Karpas-422 (cell line): ENCODE results near the gene ZNF554. TPM values are rescaled to one million over a fixed set of nuclear protein-coding genes. Genes with fewer than 3 reads are reported as not detected.
A peak's percentile ranks its signal among the peaks of the same experiment; 100 is the strongest.

Experiments
- DNase-seq: peaks from one replicate; pipeline ENCODE4 v3.0.0-alpha.2; 2015
- H2AFZ ChIP-seq: fragments of 200-600 bp; sonication (generic); 2 replicates; pipeline ENCODE4 v1.6.1; 2014; ENCODE audit warnings: antibody characterized with exemption, low read length, mixed read lengths
- H3K27ac ChIP-seq: fragments of 200-600 bp; sonication (generic); 2 replicates; pipeline ENCODE4 v1.5.1; 2014; ENCODE audit warnings: mild to moderate bottlenecking, low read length, moderate library complexity
- H3K27me3 ChIP-seq: fragments of 200-600 bp; sonication (generic); 2 replicates; pipeline ENCODE4 v1.6.1; 2014; ENCODE audit warnings: low read length, mixed read lengths
- H3K36me3 ChIP-seq: fragments of 200-600 bp; sonication (generic); 2 replicates; pipeline ENCODE4 v1.6.1; 2014; ENCODE audit warnings: low read length, mixed read lengths; ENCODE audit not compliant: insufficient read depth
- H3K4me1 ChIP-seq: fragments of 200-600 bp; sonication (generic); 2 replicates; pipeline ENCODE4 v1.6.1; 2014; ENCODE audit warnings: mild to moderate bottlenecking, low read length, mixed read lengths
- H3K4me2 ChIP-seq: fragments of 200-600 bp; sonication (generic); 2 replicates; pipeline ENCODE4 v1.6.1; 2014; ENCODE audit warnings: low read length, low read depth, mild to moderate bottlenecking; ENCODE audit not compliant: poor library complexity, severe bottlenecking
- H3K4me3 ChIP-seq: fragments of 200-600 bp; sonication (generic); 2 replicates; pipeline ENCODE4 v1.5.1; 2014; ENCODE audit warnings: mild to moderate bottlenecking, antibody characterized with exemption, low read length, mixed read lengths
- H3K79me2 ChIP-seq: fragments of 200-600 bp; sonication (generic); 2 replicates; pipeline ENCODE4 v1.6.1; 2014; ENCODE audit warnings: mild to moderate bottlenecking, low read length, mixed read lengths
- H3K9ac ChIP-seq: fragments of 200-600 bp; sonication (generic); 2 replicates; pipeline ENCODE4 v1.6.0; 2014; ENCODE audit warnings: low read length
- H3K9me2 ChIP-seq: fragments of 200-600 bp; sonication (generic), shearing (Covaris generic); replicated peaks from 2 replicates; pipeline ENCODE4 v1.6.0; 2014; ENCODE audit warnings: mild to moderate bottlenecking, low read length, moderate library complexity; ENCODE audit not compliant: insufficient read depth
- H3K9me3 ChIP-seq: fragments of 300-700, 200-600 bp; sonication (generic); 2 replicates; pipeline ENCODE4 v1.6.1; 2014; ENCODE audit warnings: low read length, mixed read lengths
- H4K20me1 ChIP-seq: fragments of 200-600 bp; sonication (generic); 2 replicates; pipeline ENCODE4 v1.6.1; 2014; ENCODE audit warnings: mild to moderate bottlenecking, antibody characterized with exemption, low read length, low read depth; ENCODE audit not compliant: insufficient read depth
- total RNA-seq: library from RNA; depleted of rRNA; stranded (reverse); fragments of >200 nt; shearing (Covaris generic); gene quantifications from 2 replicates; pipeline ENCODE4 v1.2.3, GENCODE V29; 2014; ENCODE audit warnings: low replicate concordance; rRNA removed

Gene ZNF554
- total RNA-seq, result 2.6 and 4.0 TPM in 2 replicates

DNA sequence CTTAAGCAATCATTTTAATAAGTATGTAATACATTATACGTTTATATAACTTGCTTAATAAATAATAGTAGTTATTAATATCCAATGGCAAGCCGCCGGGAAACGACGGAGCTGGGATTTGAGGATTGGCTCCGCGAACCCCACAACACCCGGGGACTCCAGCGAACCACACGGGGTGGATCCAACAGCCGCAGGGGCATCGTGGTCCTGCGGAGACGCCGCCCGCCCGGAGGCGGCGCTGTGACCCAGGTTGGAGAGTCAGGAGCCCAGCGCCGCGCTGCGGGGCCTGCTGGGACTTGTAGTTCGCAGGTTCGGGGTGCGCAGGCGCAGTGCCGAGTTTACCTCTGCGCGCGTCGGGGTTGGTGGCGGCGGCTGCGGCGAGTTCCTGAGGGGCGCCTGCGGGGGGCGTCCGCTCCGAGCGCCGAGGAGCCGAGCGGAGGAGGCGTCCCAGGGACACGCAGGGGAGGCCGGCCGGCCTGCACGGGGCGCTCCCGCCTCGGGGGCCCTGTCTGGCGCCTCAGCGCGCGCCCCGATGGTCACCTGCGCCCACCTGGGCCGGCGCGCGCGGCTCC, at the start of gene ZNF554:
Gene ZNF554 (plus strand): TSS at position 329 of the 572 bp plus-strand sequence. CDS start 204 bp downstream, at position 533.
- peaks cover 4% of the 10 kb centered on the region for H3K4me1 ChIP-seq
- H2AFZ ChIP-seq, result peak within 1 kb of the TSS; percentile 26; the same call in 1 of the 2 replicates
- peak; percentile 98 for DNase-seq
- H3K4me3 ChIP-seq, result peak within 1 kb of the TSS; percentile 84
- H4K20me1 ChIP-seq, result no peaks in the 10 kb centered on the region
- no peaks in the 10 kb centered on the region for H3K9me3 ChIP-seq
- peak within 1 kb of the TSS; percentile 80 for H3K4me2 ChIP-seq
- H3K9ac ChIP-seq, result peak within 1 kb of the TSS; percentile 76
- no peaks in the 10 kb centered on the region for H3K9me2 ChIP-seq
- H3K27ac ChIP-seq, result no peak within 1 kb of the TSS
- H3K27me3 ChIP-seq, result no peaks in the 10 kb centered on the region
- H3K36me3 ChIP-seq, result no peaks in the 10 kb centered on the region
- H3K79me2 ChIP-seq, result 0 out of 2 replicates have a peak, but pooled peaks cover 3% of the 10 kb centered on the region

DNA sequence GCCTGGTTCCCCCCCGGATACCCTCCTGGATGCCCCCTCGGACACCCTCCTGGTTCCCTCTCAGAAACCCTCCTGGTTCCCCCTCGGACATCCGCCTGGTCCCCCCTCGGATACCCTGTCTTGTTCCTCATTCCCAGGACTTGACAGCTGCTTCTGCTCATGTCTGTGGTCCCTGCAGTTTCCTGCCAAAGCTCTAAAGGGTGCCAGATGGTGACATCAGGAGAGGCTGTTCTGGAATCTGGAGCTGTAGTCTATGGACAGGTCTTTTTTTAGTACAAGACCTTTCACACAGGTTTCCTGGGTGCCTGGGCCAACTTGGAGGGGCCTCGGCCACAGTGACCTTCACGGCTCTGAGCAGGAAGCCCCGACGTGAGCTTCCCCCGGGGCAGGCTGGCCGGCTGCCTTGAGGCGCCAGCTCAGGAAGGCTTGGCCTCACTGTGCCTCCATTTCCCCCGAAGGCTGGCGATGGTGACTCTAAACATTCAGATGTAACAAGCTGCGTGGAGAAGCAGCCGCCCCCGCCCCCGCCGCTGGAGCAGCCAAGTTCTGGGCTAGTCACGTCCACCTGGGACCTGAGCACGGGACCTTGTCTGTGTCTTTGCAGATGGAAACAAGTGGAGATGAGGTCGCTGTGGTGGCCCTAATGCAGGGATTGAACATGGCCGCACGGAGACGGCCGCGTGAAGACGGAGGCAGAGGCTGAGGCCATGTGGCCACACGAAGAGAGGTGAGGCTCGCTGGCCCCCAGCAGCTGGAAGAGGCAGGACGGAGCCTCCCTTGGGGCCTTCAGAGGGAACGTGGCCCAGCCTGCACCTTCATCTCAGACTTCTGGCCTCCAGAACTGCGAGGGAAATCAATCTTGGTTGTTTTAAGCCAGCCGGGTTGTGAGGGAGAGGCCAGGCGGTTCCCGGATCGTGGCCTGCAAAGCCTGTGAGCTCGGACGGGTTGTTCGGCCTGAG, 49.3 kb upstream of the ZNF554 start:
- no peaks in the 10 kb centered on the region for H3K27me3 ChIP-seq
- H3K9me2 ChIP-seq, result no peaks in the 10 kb centered on the region
- H3K4me3 ChIP-seq, result no peak overlapping the region
- no peak for DNase-seq
- H3K9ac ChIP-seq, result no peak overlapping the region
- H3K9me3 ChIP-seq, result no peaks in the 10 kb centered on the region
- peaks cover 53% of the 10 kb centered on the region for H4K20me1 ChIP-seq
- no peaks in the 10 kb centered on the region for H3K36me3 ChIP-seq
- peaks cover 16% of the 10 kb centered on the region for H3K4me1 ChIP-seq
- peaks cover 58% of the 10 kb centered on the region for H3K79me2 ChIP-seq
- H2AFZ ChIP-seq, result no peak overlapping the region
- H3K27ac ChIP-seq, result no peak overlapping the region
- no peak overlapping the region for H3K4me2 ChIP-seq

DNA sequence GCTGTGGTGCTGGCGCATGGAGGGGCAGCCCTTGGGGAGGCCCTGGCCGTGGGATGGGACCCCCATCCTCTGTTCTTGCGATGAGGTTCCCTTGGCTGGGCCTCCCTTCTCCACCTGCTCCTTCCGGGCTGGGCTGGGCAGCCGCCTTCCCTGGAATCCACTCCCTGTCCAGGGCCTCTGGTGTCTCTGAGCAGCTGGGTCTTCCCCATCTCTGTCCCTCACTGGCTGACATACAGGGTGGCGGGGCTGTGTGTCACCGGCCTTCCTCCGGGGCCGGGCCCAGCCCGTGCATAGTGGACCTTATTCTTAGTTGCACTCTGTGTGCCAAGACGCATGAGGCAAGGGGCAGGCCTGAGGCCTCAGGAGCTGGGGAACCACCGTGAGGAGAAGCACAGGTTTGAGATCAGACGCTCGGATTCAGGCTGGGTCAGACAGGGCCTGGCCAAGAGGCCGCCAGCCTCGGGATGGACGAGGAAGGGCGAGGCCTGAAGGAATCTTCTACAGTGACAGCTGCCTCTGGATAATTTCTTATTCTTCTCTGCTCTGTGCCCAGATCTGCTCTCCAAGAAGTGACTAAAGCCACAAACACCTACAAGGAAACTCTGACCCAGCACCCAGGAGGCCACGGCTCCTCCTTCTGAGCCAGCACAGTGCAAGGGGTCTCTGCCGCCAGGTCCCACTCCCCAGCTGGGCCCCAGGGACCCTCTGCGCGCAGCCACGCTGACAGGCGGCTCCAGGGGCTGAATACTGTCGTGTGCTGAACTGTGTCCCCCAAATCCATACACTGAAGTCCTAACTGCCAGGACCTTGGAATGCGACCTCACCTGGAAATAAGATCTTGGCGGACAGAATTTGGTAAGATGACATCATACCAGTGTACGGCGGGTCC, 47.6 kb upstream of the ZNF554 start:
- Histone ChIP-seq H3K9me2 (no peaks in the 10 kb centered on the region), H3K79me2 (peaks cover 75% of the 10 kb centered on the region), H4K20me1 (peaks cover 65% of the 10 kb centered on the region), H2AFZ (no peak overlapping the region), H3K4me1 (peaks cover 23% of the 10 kb centered on the region), H3K9ac (no peak overlapping the region), H3K36me3 (no peaks in the 10 kb centered on the region), H3K9me3 (no peaks in the 10 kb centered on the region), H3K4me3 (no peak overlapping the region), H3K27me3 (no peaks in the 10 kb centered on the region), H3K4me2 (no peak overlapping the region), H3K27ac (no peak overlapping the region)
- DNase-seq, result no peak

DNA sequence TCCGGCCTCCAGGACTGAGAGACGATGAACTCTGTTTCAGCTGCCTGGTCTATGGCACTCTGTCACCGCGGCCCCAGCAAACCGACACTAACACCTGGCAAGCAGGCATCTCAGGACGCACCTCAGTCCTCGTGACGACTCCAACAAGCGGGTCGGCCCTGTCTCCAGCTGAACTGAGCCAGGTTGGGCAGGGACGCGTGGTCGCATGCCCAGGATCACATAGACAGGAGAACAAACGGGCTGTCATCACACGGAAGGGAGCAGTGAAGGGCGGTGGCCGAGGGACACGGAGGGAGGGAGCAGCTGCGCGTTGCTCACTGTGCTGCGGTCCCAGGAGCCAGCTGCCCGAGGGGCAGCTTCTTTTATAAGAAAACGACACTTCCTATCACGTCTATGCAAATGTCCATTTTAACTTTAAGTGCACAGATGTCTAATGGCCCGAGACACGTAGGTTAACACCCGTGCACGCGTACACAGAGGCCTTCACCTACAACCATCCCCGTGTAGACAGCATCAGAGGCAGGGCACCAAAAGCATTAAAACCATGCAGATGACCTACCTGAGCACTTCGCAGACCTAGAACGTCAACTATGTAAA, 45.5 kb upstream of the ZNF554 start:
- Histone ChIP-seq H3K4me3 (no peak overlapping the region), H3K4me1 (peaks cover 31% of the 10 kb centered on the region), H3K27ac (peak overlapping the region; percentile 81), H3K36me3 (no peaks in the 10 kb centered on the region), H3K9me2 (no peaks in the 10 kb centered on the region), H3K9ac (peak overlapping the region; percentile 35; the same call in 1 of the 2 replicates), H3K4me2 (peak overlapping the region; percentile 63), H3K9me3 (no peaks in the 10 kb centered on the region), H3K79me2 (peaks cover 87% of the 10 kb centered on the region), H4K20me1 (peaks cover 65% of the 10 kb centered on the region), H3K27me3 (no peaks in the 10 kb centered on the region), H2AFZ (no peak overlapping the region)
- DNase-seq, result peak; percentile 83

DNA sequence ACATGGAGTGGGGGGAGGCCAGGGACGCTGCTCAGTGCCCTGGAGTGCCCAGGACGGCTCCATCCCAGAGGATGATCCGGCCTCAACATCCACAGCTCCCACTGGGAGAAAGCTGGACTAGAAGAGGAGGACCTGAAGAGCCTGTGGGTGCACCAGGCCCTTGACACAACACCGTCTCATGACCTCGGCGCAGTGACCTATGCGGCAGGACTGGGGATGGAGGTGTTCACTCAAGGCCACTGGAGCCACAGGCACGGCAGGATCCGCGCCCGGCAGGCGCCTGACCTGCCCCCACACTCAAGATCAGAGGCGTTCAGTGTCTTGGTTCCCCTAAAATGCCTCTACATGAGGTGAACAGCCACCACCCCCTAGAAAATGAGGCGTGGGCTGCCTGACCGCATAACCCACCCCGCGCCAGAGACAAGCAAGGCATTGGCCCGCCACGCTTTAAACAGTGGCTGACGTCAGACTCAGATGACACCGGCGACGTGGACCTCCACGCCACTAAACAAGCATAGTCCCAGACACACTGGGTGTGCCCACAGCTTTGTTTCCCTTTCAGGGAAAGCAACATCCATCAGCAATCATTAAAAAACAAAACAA, 44.6 kb upstream of the ZNF554 start:
- Histone ChIP-seq H3K9me2 (no peaks in the 10 kb centered on the region), H3K27ac (peak overlapping the region; percentile 81), H3K27me3 (no peaks in the 10 kb centered on the region), H3K4me3 (no peak overlapping the region), H3K4me2 (peak overlapping the region; percentile 63), H3K9me3 (no peaks in the 10 kb centered on the region), H2AFZ (no peak overlapping the region), H4K20me1 (peaks cover 58% of the 10 kb centered on the region), H3K36me3 (0 out of 2 replicates have a peak, but pooled peaks cover 1% of the 10 kb centered on the region), H3K9ac (0 out of 2 replicates have a peak overlapping the region, but pooled peaks have one; percentile 11), H3K79me2 (peaks cover 91% of the 10 kb centered on the region), H3K4me1 (peaks cover 33% of the 10 kb centered on the region)
- no peak for DNase-seq

DNA sequence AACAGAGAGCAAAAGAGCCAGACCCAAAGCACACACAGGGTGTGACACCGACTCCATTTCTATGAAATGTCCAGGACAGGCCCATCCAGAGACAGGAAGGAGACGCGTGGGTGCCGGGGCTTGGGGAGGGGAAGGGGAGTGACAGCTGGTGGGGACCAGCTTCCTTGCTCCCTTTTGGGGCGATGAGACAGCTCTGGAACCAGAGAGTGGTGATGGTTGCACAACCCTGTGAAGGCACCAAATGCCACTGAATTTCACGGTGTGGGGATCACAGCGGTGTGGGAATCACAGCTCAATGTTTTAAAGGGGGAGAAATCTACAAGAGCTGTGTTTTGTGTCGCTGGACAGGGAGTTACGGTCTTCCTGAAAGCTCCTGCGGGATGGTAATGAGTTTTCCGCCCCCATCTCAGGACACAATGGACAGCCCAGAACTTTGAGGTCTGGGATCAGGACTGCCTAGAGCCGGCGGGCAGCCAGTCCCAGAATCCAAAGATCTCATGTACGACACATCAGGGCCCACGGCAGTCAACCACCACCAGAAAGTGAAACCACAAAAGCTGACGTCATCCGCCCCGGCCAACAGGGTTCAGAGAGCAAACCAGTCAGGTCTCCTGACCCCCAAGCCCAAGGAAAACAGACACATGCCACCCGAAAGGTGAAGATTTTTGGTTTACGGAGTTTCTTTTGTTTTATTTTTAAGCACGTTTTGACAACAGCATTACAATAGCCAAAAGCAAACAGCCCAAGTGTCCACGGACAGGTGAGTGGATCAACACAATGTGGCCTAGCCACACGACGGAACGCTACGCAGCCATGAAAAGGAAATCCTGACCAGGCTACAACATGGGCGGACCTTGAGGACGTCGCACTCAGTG, 43.9 kb upstream of the ZNF554 start:
- Histone ChIP-seq H3K4me3 (no peak overlapping the region), H4K20me1 (peaks cover 58% of the 10 kb centered on the region), H3K9me3 (no peaks in the 10 kb centered on the region), H3K9me2 (no peaks in the 10 kb centered on the region), H3K4me1 (peaks cover 38% of the 10 kb centered on the region), H3K9ac (no peak overlapping the region), H3K4me2 (no peak overlapping the region), H3K36me3 (0 out of 2 replicates have a peak, but pooled peaks cover 7% of the 10 kb centered on the region), H3K27me3 (no peaks in the 10 kb centered on the region), H3K79me2 (peaks cover 91% of the 10 kb centered on the region), H3K27ac (no peak overlapping the region), H2AFZ (no peak overlapping the region)
- DNase-seq, result no peak
